ENCODE results near the gene NFE2L2.
"Not testable (repeated sequence)": the region's sequence is repeated elsewhere in the genome, so short reads cannot be mapped to it uniquely, and the experiment has no call there.

Gene NFE2L2

GRCh38 chr2:177264693-177265587 lies at the start of gene NFE2L2:
TSS of gene NFE2L2 (minus strand) at chr2:177264727. CDS start at chr2:177264576, 151 bp downstream.
- DNase-seq (ENCODE audit: low read depth in 2 of 2), result peak; percentile 91 to 98

- DNase-seq (ENCODE audit: low read depth in 2 of 2), result no peak
Measured at GRCh38 chr2:177314194-177314593, 49.7 kb upstream of the NFE2L2 start.

- no peak for DNase-seq (ENCODE audit: low read depth in 2 of 2)
Measured at GRCh38 chr2:177313162-177313781, 48.7 kb upstream of the NFE2L2 start.

GRCh38 chr2:177312562-177312961 lies 48.0 kb upstream of the NFE2L2 start:
- no peak for DNase-seq (ENCODE audit: low read depth in 2 of 2)

- not testable (repeated sequence) for DNase-seq (ENCODE audit: low read depth in 2 of 2)
Measured at GRCh38 chr2:177309672-177310309, 45.3 kb upstream of the NFE2L2 start.

GRCh38 chr2:177306550-177306949 lies 42.0 kb upstream of the NFE2L2 start:
- DNase-seq (ENCODE audit: low read depth in 2 of 2), result no peak

- no peak for DNase-seq (ENCODE audit: low read depth in 2 of 2)
Measured at GRCh38 chr2:177303939-177304338, 39.4 kb upstream of the NFE2L2 start.

GRCh38 chr2:177302552-177302951 lies 38.0 kb upstream of the NFE2L2 start:
- DNase-seq (ENCODE audit: low read depth in 2 of 2), result no peak

GRCh38 chr2:177298191-177298590 lies 33.7 kb upstream of the NFE2L2 start:
- no peak for DNase-seq (ENCODE audit: low read depth in 2 of 2)

- DNase-seq (ENCODE audit: low read depth in 2 of 2), result no peak
Measured at GRCh38 chr2:177296040-177296439, 31.5 kb upstream of the NFE2L2 start.

GRCh38 chr2:177295484-177295883 lies 31.0 kb upstream of the NFE2L2 start:
- no peak for DNase-seq (ENCODE audit: low read depth in 2 of 2)

- no peak for DNase-seq (ENCODE audit: low read depth in 2 of 2)
Measured at GRCh38 chr2:177291701-177292100, 27.2 kb upstream of the NFE2L2 start.

- DNase-seq (ENCODE audit: low read depth in 2 of 2), result no peak
Measured at GRCh38 chr2:177289824-177290628, 25.5 kb upstream of the NFE2L2 start.

- DNase-seq (ENCODE audit: low read depth in 2 of 2), result no peak
Measured at GRCh38 chr2:177287814-177288213, 23.3 kb upstream of the NFE2L2 start.

- DNase-seq (ENCODE audit: low read depth in 2 of 2), result no peak
Measured at GRCh38 chr2:177285892-177286715, 21.6 kb upstream of the NFE2L2 start.

GRCh38 chr2:177284531-177284930 lies 20.0 kb upstream of the NFE2L2 start:
- no peak for DNase-seq (ENCODE audit: low read depth in 2 of 2)

GRCh38 chr2:177283906-177284305 lies 19.4 kb upstream of the NFE2L2 start:
- no peak for DNase-seq (ENCODE audit: low read depth in 2 of 2)

GRCh38 chr2:177282787-177283572 lies 18.5 kb upstream of the NFE2L2 start:
- no peak for DNase-seq (ENCODE audit: low read depth in 2 of 2)

GRCh38 chr2:177282181-177282641 lies 17.7 kb upstream of the NFE2L2 start:
- no peak for DNase-seq (ENCODE audit: low read depth in 2 of 2)

Measured in stimulated activated CD8-positive, alpha-beta memory T cell treated with anti-CD3 and anti-CD28 coated beads, Interleukin-7, amount 100 ng/mL, for 4 hours (primary cell).